NCI-H774 (cell line): ENCODE results near the gene RPL36.
"Not testable (repeated sequence)": the region's sequence is repeated elsewhere in the genome, so short reads cannot be mapped to it uniquely, and the experiment has no call there.

Source experiments
- DNase-seq: peaks from one replicate; lab custom pipeline; 2025; lab: John Stamatoyannopoulos, UW

The RPL36 gene

DNA sequence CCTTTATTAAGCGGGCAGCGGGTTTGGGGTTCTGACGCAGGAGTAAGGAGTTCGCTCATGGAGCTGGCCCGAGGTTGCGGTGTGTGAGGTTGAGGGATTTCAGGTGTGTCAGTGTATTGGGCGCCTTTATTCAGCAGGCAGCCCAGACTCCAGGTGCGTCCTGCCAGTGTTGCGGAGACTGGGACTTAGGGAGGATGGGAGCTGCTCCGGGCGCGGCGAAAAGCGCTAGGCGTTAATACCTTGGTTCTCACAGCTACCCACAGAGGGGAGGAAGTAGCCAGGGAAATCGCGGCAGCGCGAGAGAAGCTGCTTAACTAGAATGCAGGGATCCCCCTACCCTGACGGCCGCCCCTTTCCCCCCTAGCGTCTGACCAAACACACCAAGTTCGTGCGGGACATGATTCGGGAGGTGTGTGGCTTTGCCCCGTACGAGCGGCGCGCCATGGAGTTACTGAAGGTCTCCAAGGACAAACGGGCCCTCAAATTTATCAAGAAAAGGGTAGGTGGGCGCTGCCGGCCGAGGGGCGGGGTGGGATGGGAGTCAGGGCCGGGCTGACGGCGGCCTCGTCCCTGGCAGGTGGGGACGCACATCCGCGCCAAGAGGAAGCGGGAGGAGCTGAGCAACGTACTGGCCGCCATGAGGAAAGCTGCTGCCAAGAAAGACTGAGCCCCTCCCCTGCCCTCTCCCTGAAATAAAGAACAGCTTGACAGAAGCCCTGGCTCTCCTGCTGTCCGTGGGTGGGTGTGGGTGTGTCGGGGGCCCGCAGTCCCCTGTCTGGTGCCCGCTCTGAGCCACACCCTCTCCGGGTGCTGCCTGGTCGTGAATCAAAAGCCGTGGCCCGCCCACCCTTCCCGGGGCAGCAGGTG, 1.1 kb downstream of the RPL36 start:
- no peak for DNase-seq

DNA sequence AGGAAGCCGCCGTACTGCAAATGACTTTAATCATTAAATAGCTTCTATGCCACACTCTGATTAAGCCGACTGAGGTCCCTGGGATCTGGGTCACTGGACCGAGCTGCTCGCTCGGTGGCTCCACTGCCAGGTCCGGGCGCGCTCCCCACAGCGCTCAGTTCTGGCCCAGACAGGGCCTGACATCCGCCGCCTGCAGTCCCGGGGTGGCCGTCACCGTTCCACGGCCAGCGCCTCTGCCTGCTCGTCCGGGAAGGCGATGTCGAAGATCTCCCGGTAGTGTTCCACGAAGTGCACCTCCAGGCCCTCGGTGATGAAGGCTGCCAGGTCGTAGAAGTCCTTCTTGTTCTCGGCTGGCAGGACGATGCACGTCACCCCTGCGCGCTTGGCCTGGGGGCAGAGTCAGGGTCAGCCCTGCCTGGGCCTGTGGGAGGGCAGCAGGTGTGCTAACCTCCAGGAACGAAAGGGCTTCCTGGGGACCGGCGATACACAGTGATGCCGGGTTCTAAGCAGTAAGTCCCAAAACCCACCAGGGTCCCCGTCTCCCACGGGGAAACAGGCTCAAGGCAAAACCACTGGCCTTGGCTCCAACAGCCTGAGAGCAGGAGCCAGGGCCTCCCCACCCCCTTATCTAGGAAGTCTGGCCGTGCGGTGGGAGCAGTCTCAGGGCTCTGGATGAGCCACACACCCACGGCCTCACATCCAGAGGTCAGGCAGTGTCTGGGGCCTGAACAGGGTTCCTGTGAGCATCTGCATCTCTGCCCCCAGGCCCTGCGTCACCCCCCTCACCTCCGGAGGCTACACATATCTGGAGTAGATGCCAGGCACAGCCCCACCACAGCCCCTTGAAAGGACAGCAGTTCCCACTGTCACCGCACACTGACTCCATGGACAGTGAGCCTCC, 2.0 kb downstream of the RPL36 start:
- DNase-seq: no peak

DNA sequence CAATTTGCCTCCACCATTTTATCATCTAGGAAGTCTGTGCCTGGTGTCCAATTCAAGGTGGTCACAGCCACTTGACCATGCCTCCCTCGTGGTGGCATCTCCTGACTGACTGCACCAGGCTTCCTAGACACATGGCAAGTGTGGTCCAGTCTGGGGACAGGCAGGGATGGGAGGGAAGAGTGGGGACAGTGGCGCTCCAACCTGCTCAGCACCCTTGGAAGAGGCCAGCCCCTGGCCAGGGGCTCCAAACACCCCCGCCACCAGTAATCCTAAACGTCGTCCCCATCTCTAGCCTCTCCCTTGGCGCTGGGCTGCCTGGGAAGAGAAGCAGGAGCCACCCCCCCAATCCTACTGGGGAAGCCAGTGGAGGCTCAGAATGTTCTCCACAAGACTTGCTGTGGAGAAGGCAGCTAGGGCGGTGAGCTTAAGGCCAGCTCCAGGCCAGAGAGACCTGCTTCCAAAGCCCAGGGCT, 2.7 kb downstream of the RPL36 start:
- DNase-seq: no peak

DNA sequence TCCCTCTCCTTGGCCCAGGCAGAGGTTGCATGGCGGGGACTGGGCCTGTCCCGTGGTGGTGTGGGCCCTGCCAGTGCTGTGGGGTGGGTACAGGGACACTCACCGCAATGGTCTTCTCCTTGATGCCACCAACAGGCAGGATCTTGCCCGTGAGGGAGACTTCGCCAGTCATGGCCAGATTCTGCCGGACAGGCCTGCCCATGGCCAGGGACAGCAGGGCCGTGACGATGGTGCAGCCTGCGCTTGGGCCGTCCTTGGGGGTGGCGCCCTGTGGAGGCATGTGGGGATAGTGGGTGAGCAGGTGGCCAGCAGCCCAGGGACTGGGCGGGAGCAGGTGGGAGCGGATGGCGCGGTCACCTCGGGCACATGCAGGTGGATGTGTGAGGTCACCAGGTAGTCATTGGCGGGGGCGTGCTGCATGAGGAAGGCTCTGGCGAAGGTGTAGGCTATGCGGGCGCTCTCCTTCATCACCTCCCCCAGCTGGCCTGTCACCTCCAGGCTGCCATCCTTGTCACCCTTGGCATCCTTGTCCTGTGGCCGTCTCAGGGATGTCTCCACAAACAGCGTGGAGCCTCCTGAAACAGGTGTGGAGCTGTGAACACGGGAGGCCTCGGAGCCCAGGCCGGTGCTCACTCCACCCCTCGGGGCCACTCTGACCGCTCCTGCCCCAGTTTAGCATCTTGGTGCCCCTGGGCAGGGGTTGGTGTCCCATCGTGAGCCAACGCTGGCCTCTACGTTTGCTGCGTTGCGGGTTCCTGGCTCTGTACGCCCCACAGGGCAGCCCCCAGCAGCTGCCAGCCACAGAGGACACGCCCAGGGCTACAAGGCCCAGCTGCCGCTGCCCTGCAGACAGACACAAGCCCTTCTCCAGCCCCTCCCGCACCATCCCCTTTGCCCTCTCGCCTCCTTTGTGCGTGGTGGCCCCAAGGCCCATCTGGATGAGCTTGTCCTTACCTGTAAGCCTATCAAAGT, 3.4 kb downstream of the RPL36 start:
- DNase-seq: no peak

GRCh38 chr19:5694167-5694955, 4.3 kb downstream of the RPL36 start:
- DNase-seq: no peak

- DNase-seq: no peak
Observed at GRCh38 chr19:5694956-5695648, 5.0 kb downstream of the RPL36 start.

GRCh38 chr19:5695649-5696195, 5.6 kb downstream of the RPL36 start:
- no peak for DNase-seq

- DNase-seq: no peak
Observed at GRCh38 chr19:5696196-5697021, 6.3 kb downstream of the RPL36 start.

DNA sequence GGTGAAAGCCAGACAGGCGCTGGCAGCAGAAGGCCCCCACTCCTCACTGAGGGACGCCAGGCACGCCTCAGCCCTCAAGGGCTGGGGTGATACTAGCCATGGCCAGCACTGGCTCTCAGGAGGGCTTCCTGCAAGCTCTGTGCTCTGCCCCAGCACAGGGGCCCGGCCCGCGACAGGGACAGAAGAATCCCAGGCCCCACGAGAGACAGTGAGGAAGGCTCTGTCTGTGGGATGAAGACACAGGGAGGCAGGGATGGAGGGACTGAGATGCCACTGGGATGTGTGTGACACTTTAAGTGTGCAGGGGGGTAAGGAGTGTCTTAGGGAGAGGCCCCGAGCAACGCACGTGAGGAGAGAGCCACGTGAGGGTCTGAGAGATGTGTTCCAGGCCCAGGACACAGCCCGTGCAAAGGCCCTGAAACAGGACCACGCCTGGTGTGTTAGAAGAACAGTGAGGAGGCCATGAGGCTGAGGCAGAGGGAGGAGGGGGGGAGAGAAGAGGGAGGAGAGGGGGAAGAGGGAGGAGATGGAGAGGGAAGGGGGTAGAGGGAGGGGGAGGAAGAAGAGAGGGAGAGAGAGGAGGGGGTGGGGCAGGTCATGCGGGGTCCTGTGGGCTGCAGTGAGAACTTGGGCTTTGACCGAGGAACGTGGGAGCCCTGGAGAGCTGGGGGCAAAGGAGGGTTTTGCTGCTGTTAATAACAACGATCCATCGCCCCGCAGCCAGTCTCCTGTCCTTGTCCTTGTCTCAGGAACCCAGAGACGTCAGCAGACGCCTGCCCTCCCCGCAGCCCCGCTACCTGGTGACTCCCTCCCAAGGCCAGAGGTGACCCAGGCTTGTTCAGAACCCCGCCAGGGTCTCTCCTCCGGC, 7.2 kb downstream of the RPL36 start:
- DNase-seq: no peak

- DNase-seq: no peak
Observed at GRCh38 chr19:5697890-5698634, 8.0 kb downstream of the RPL36 start.

GRCh38 chr19:5698635-5699422, 8.7 kb downstream of the RPL36 start:
- DNase-seq: no peak

DNA sequence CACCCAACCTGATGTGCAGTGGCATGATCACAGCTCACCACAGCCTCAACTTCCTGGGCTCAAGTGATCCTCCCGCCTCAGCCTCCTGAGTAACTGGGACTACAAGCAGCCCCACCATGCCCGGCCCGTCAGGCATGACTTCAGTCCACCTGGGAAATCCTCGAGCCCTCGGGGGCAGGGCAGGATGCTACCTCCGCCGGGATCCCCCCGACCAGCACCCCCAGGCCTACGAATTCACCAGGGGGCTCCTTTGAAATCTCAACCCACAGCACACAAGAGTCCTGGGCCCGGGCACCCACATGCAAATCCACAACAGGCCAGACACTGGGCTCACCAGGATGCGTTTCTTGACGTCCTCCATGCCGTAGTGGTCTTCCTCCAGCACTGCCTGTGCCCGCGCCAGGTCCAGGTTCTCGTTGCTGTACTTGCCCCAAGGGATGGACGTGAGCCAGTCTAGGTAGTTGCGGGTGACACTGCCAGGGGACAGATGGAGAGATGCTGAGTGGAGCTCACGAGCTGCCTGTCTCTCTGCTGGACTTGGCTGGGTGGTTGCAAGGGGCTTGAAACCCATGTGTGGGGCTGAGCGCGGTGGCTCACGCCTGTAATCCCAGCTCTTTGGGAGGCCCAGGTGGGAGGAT, 10.5 kb downstream of the RPL36 start:
- no peak for DNase-seq

DNA sequence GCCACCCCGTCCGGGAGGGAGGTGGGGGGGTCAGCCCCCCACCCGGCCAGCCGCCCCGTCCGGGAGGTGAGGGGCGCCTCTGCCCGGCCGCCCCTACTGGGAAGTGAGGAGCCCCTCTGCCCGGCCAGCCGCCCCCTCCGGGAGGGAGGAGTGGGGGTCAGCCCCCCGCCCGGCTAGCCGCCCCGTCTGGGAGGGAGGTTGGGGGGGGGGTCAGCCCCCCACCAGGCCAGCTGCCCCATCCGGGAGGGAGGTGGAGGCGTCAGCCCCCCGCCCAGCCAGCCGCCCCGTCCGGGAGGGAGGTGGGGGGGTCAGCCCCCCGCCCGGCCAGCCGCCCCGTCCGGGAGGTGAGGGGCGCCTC, 11.9 kb downstream of the RPL36 start:
- not testable (repeated sequence) for DNase-seq

GRCh38 chr19:5703819-5704818, 14.0 kb downstream of the RPL36 start:
- DNase-seq: no peak

GRCh38 chr19:5705552-5705951, 15.5 kb downstream of the RPL36 start:
- no peak for DNase-seq
